Measurements from ENCODE around the gene PAQR6.
A peak's percentile ranks its signal among the peaks of the same experiment; 100 is the strongest.

Gene PAQR6

DNA sequence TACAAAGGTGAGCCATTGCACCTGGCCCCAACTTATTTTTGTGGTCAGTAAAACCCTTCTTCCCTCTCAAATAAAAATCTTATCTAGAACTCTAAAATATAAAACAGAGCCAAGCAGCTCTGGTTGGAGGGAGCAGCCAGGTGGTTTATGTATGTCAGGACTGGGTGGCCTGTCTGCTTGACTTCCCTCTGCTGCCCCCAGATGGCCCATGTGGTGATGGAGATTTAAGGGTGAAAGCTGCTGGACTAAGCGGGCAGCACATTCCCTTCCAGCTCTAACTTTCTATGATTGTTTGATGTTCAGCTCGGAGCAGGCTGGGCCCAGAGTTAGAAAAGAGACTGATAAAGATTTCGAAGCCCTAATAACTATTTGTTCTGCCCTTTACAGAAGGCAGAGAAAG, 11.9 kb upstream of the PAQR6 start:
- TF ChIP-seq CTCF (IDR thresholded peaks at IDR 0.05; ENCODE audit: low read length): peak; percentile 40
- no peak for TF ChIP-seq EZH2 (optimal IDR thresholded peaks at IDR 0.05; ENCODE audit: low read depth, low read length)
- TF ChIP-seq EZH2phosphoT487 (IDR thresholded peaks at IDR 0.05; ENCODE audit: low read length): no peak
- no peak overlapping the region for H3K4me3 ChIP-seq (ENCODE audit: low read length)
- H3K9me3 ChIP-seq (replicated peaks; ENCODE audit: insufficient read depth, low read length): no peaks in the 10 kb centered on the region
- 0 out of 2 replicates have a peak, but pooled peaks cover 3% of the 10 kb centered on the region for H3K79me2 ChIP-seq (ENCODE audit: low read length)
- H3K4me1 ChIP-seq (ENCODE audit: low read length): no peaks in the 10 kb centered on the region
- H3K9me2 ChIP-seq (replicated peaks; ENCODE audit: insufficient read depth, low read length): no peaks in the 10 kb centered on the region
- no peak overlapping the region for H3K4me2 ChIP-seq (ENCODE audit: low read depth, low read length)
- H3K36me3 ChIP-seq (replicated peaks; ENCODE audit: insufficient read depth, low read length): peaks cover 32% of the 10 kb centered on the region
- H3K27me3 ChIP-seq (replicated peaks; ENCODE audit: insufficient read depth, low read length): no peaks in the 10 kb centered on the region
- no peak for DNase-seq
- no peaks in the 10 kb centered on the region for H3F3A ChIP-seq (ENCODE audit: insufficient read depth, low read length)
- H2AFZ ChIP-seq (ENCODE audit: low read length): no peak overlapping the region
- H3K9ac ChIP-seq (ENCODE audit: low read length): no peak overlapping the region
- H3K27ac ChIP-seq (ENCODE audit: low read length): no peak overlapping the region
- no peaks in the 10 kb centered on the region for H4K20me1 ChIP-seq (ENCODE audit: insufficient read depth, low read length)

DNA sequence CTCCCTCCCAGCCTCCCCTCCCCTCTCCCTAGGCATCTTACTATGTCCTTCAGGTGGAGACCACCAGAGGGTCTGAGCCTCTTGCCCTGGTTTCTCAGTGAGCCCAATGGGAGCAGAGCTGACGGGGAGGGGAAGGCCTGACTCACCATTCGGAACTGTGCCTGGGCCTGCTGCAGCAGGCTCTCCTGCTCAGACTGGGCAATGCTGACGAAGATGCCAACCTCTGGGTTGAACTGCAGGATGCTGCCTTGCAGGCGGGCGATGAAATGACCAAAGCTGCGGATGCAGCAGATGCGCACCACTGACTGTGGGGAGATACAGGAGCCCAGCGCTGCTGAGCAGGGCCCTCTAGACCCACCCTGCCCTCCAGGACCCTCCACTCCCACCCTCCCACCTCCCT, 11.0 kb upstream of the PAQR6 start:
- no peaks in the 10 kb centered on the region for H3F3A ChIP-seq (ENCODE audit: insufficient read depth, low read length)
- no peaks in the 10 kb centered on the region for H4K20me1 ChIP-seq (ENCODE audit: insufficient read depth, low read length)
- no peak overlapping the region for H3K4me2 ChIP-seq (ENCODE audit: low read depth, low read length)
- H3K9me2 ChIP-seq (replicated peaks; ENCODE audit: insufficient read depth, low read length): no peaks in the 10 kb centered on the region
- H3K27me3 ChIP-seq (replicated peaks; ENCODE audit: insufficient read depth, low read length): no peaks in the 10 kb centered on the region
- no peak for DNase-seq
- H3K4me3 ChIP-seq (ENCODE audit: low read length): no peak overlapping the region
- H3K36me3 ChIP-seq (replicated peaks; ENCODE audit: insufficient read depth, low read length): peaks cover 32% of the 10 kb centered on the region
- 0 out of 2 replicates have a peak, but pooled peaks cover 3% of the 10 kb centered on the region for H3K79me2 ChIP-seq (ENCODE audit: low read length)
- no peak overlapping the region for H2AFZ ChIP-seq (ENCODE audit: low read length)
- H3K27ac ChIP-seq (ENCODE audit: low read length): no peak overlapping the region
- no peak overlapping the region for H3K9ac ChIP-seq (ENCODE audit: low read length)
- H3K4me1 ChIP-seq (ENCODE audit: low read length): no peaks in the 10 kb centered on the region
- TF ChIP-seq EZH2phosphoT487 (IDR thresholded peaks at IDR 0.05; ENCODE audit: low read length) (no peak), CTCF (IDR thresholded peaks at IDR 0.05; ENCODE audit: low read length) (no peak), EZH2 (optimal IDR thresholded peaks at IDR 0.05; ENCODE audit: low read depth, low read length) (no peak)
- no peaks in the 10 kb centered on the region for H3K9me3 ChIP-seq (replicated peaks; ENCODE audit: insufficient read depth, low read length)

- no peaks in the 10 kb centered on the region for H4K20me1 ChIP-seq (ENCODE audit: insufficient read depth, low read length)
- no peak overlapping the region for H2AFZ ChIP-seq (ENCODE audit: low read length)
- peaks cover 30% of the 10 kb centered on the region for H3K36me3 ChIP-seq (replicated peaks; ENCODE audit: insufficient read depth, low read length)
- no peak overlapping the region for H3K27ac ChIP-seq (ENCODE audit: low read length)
- H3K4me2 ChIP-seq (ENCODE audit: low read depth, low read length): no peak overlapping the region
- no peaks in the 10 kb centered on the region; the same call in 1 of the 2 replicates for H3F3A ChIP-seq (ENCODE audit: insufficient read depth, low read length)
- TF ChIP-seq EZH2 (optimal IDR thresholded peaks at IDR 0.05; ENCODE audit: low read depth, low read length) (no peak), CTCF (IDR thresholded peaks at IDR 0.05; ENCODE audit: low read length) (no peak), EZH2phosphoT487 (IDR thresholded peaks at IDR 0.05; ENCODE audit: low read length) (no peak)
- no peaks in the 10 kb centered on the region for H3K27me3 ChIP-seq (replicated peaks; ENCODE audit: insufficient read depth, low read length)
- no peak for DNase-seq
- H3K9me3 ChIP-seq (replicated peaks; ENCODE audit: insufficient read depth, low read length): no peaks in the 10 kb centered on the region
- H3K4me3 ChIP-seq (ENCODE audit: low read length): no peak overlapping the region
- H3K79me2 ChIP-seq (ENCODE audit: low read length): 0 out of 2 replicates have a peak, but pooled peaks cover 3% of the 10 kb centered on the region
- H3K4me1 ChIP-seq (ENCODE audit: low read length): no peaks in the 10 kb centered on the region
- H3K9me2 ChIP-seq (replicated peaks; ENCODE audit: insufficient read depth, low read length): no peaks in the 10 kb centered on the region
- H3K9ac ChIP-seq (ENCODE audit: low read length): no peak overlapping the region
Observed at GRCh38 chr1:156257711-156258110, 9.9 kb upstream of the PAQR6 start.
